ENCODE results near the gene PTPRD. TPM values are rescaled to one million over a fixed set of nuclear protein-coding genes. Genes with fewer than 3 reads are reported as not detected.

PTPRD gene
- total RNA-seq, 1 experiment from 2014 or later, result not detected

- no TSS peak for BruUV-seq (replicated peaks)
- no peaks in the 10 kb centered on the region for H3K27me3 Mint-ChIP-seq (ENCODE audit: insufficient read depth, unreplicated experiment)
- no peak for TF ChIP-seq CTCF (IDR thresholded peaks at IDR 0.05; ENCODE audit: unreplicated experiment)
- no peak overlapping the region for H3K4me3 Mint-ChIP-seq (ENCODE audit: unreplicated experiment)
- no peak for DNase-seq (ENCODE audit: unreplicated experiment)
- no peak overlapping the region for H3K27ac Mint-ChIP-seq (ENCODE audit: low read depth, unreplicated experiment)
- ChIA-PET CTCF (interaction anchor here (1.2 kb wide), 1 partner anchor 76 kb away, joined by 4 read pairs; no protein-coding TSS in a partner anchor), POLR2A (interaction anchor here (1.0 kb wide), 1 partner anchor 15 kb away, joined by 3 read pairs; no protein-coding TSS in a partner anchor)
- no peaks in the 10 kb centered on the region for H3K9me3 Mint-ChIP-seq (ENCODE audit: unreplicated experiment)
- intact Hi-C loops (cut with micrococcal nuclease), result no loop called here
- no peaks in the 10 kb centered on the region for H3K36me3 Mint-ChIP-seq (ENCODE audit: insufficient read depth, unreplicated experiment)
- no peaks in the 10 kb centered on the region for H3K4me1 Mint-ChIP-seq (ENCODE audit: insufficient read depth, unreplicated experiment)
Observed at GRCh38 chr9:8732367-8733075, 1880.3 kb downstream of the PTPRD start.

- no peak overlapping the region for H3K27ac Mint-ChIP-seq (ENCODE audit: low read depth, unreplicated experiment)
- CTCF ChIA-PET, result interaction anchor here (0.6 to 0.9 kb wide), 2 partner anchors 13 to 42 kb away, joined by 3 to 4 read pairs; no protein-coding TSS in a partner anchor
- TF ChIP-seq CTCF (IDR thresholded peaks at IDR 0.05; ENCODE audit: unreplicated experiment), result no peak
- no peaks in the 10 kb centered on the region for H3K9me3 Mint-ChIP-seq (ENCODE audit: unreplicated experiment)
- H3K4me1 Mint-ChIP-seq (ENCODE audit: insufficient read depth, unreplicated experiment), result no peaks in the 10 kb centered on the region
- no peak for DNase-seq (ENCODE audit: unreplicated experiment)
- no TSS peak for BruUV-seq (replicated peaks)
- H3K27me3 Mint-ChIP-seq (ENCODE audit: insufficient read depth, unreplicated experiment), result no peaks in the 10 kb centered on the region
- H3K36me3 Mint-ChIP-seq (ENCODE audit: insufficient read depth, unreplicated experiment), result no peaks in the 10 kb centered on the region
- no peak overlapping the region for H3K4me3 Mint-ChIP-seq (ENCODE audit: unreplicated experiment)
- POLR2A ChIA-PET, result no interaction called here
- intact Hi-C loops (cut with micrococcal nuclease), result no loop called here
Observed at GRCh38 chr9:8730618-8731017, 1882.2 kb downstream of the PTPRD start.

- no peak for TF ChIP-seq CTCF (IDR thresholded peaks at IDR 0.05; ENCODE audit: unreplicated experiment)
- intact Hi-C loops (cut with micrococcal nuclease), result no loop called here
- Mint-ChIP-seq H3K4me3 (ENCODE audit: unreplicated experiment) (no peak overlapping the region), H3K27me3 (ENCODE audit: insufficient read depth, unreplicated experiment) (no peaks in the 10 kb centered on the region), H3K9me3 (ENCODE audit: unreplicated experiment) (no peaks in the 10 kb centered on the region), H3K27ac (ENCODE audit: low read depth, unreplicated experiment) (no peak overlapping the region), H3K4me1 (ENCODE audit: insufficient read depth, unreplicated experiment) (no peaks in the 10 kb centered on the region), H3K36me3 (ENCODE audit: insufficient read depth, unreplicated experiment) (no peaks in the 10 kb centered on the region)
- POLR2A ChIA-PET, result no interaction called here
- no peak for DNase-seq (ENCODE audit: unreplicated experiment)
- CTCF ChIA-PET, result no interaction called here
- BruUV-seq (replicated peaks), result no TSS peak
Observed at GRCh38 chr9:8728910-8729309, 1883.9 kb downstream of the PTPRD start.

GRCh38 chr9:8727191-8727590 is 1885.6 kb downstream of the PTPRD start:
- Mint-ChIP-seq H3K9me3 (ENCODE audit: unreplicated experiment) (no peaks in the 10 kb centered on the region), H3K27me3 (ENCODE audit: insufficient read depth, unreplicated experiment) (no peaks in the 10 kb centered on the region), H3K36me3 (ENCODE audit: insufficient read depth, unreplicated experiment) (no peaks in the 10 kb centered on the region), H3K4me3 (ENCODE audit: unreplicated experiment) (no peak overlapping the region), H3K27ac (ENCODE audit: low read depth, unreplicated experiment) (no peak overlapping the region), H3K4me1 (ENCODE audit: insufficient read depth, unreplicated experiment) (no peaks in the 10 kb centered on the region)
- intact Hi-C loops (cut with micrococcal nuclease), result no loop called here
- no peak for DNase-seq (ENCODE audit: unreplicated experiment)
- ChIA-PET CTCF (interaction anchor here (1.4 kb wide), 1 partner anchor 54 kb away, joined by 3 read pairs; no protein-coding TSS in a partner anchor), POLR2A (no interaction called here)
- no TSS peak for BruUV-seq (replicated peaks)
- TF ChIP-seq CTCF (IDR thresholded peaks at IDR 0.05; ENCODE audit: unreplicated experiment), result no peak
